HUES6 (cell line): Measurements from ENCODE around the gene TGFB1I1.
"Not testable (repeated sequence)": the region's sequence is repeated elsewhere in the genome, so short reads cannot be mapped to it uniquely, and the experiment has no call there.

Experiments
- H3K27ac ChIP-seq: 2 replicates; pipeline ENCODE4 v1.7.0; 2013; ENCODE audit warnings: low read depth, mild to moderate bottlenecking, low read length, inconsistent platforms
- H3K27me3 ChIP-seq: 2 replicates; pipeline ENCODE4 v1.6.1; 2013; ENCODE audit warnings: low read length; ENCODE audit not compliant: control insufficient read depth, insufficient read depth
- H3K36me3 ChIP-seq: 2 replicates; pipeline ENCODE4 v1.6.1; 2013; ENCODE audit warnings: low read length; ENCODE audit not compliant: control insufficient read depth, insufficient read depth
- H3K4me1 ChIP-seq: 2 replicates; pipeline ENCODE4 v1.6.1; 2013; ENCODE audit warnings: low read length; ENCODE audit not compliant: control insufficient read depth, insufficient read depth
- H3K4me3 ChIP-seq: 2 replicates; pipeline ENCODE4 v1.5.1; 2013; ENCODE audit warnings: low read depth, low read length
- H3K9ac ChIP-seq: one replicate; pipeline ENCODE4 v1.6.1; 2013; ENCODE audit warnings: mild to moderate bottlenecking, low read length
- H3K9me3 ChIP-seq: 2 replicates; pipeline ENCODE4 v1.6.1; 2013; ENCODE audit warnings: low read depth, low read length; ENCODE audit not compliant: control insufficient read depth, insufficient read depth

The TGFB1I1 gene

DNA sequence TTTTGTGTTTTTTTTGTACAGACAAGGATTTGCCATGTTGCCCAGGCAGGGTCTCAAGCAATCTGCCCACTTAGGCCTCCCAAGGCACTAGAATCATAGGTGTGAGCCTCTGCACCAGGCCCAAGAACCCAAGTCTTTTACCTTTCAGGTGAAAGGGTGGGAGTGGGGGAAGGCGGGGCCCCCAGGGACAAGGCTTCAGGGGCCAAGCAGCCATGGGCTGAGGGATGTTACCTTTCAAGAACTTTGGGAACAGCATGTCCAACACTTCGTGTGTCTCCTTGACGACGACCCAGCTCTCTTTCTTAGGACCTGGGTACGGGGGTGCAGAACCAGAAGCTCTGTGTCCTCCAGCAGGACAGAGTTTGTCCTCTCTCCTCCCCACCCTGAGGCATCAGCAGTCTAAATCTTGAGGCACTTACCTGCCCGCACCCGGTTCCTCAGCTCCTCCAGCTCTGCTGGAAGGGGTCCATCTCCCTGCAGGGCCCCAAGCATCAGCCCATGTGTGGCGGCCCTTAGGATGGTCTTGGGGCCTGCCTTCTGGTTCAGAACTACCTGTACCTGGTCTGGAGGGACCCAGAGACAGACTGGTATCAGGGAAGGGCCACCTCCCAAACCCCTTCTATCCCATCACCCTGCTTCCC is 19.9 kb downstream of the TGFB1I1 start:
- Histone ChIP-seq H3K4me3 (no peak overlapping the region), H3K27me3 (peaks cover 39% of the 10 kb centered on the region), H3K27ac (no peak overlapping the region), H3K9me3 (no peaks in the 10 kb centered on the region), H3K4me1 (peaks cover 7% of the 10 kb centered on the region), H3K9ac (no peak overlapping the region), H3K36me3 (peaks cover 44% of the 10 kb centered on the region)

DNA sequence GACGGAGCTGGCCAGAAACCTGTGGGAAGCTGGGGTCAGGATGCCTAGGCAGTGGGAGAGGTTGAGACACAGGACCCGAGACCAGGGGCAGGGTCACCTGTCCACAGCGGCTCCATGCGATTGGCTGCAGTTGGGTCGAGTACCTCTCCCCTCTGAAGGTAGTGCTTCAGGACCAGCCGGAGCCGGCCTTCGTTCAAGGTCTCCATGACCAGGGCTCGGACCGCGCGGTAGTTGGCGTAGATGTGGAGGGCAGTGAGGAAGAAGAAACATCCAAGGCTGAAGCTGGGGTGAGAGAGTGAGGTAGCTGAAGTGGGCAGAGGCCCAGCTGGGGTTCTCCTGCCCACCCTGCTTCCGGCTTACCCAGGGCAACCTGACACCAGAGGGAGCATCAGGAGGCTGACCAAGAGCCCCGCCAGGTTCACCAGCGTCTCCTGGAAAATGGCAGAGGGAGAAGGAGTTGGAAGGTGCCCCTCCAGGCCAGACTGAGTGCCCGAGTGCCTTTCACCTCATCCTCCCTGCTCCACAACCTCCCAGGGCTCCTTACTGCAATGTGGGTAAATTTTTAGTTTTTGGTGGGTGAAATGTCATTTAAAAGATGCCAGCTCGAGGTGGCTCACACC is 21.7 kb downstream of the TGFB1I1 start:
- Histone ChIP-seq H3K36me3 (peaks cover 59% of the 10 kb centered on the region), H3K27ac (no peak overlapping the region), H3K4me3 (no peak overlapping the region), H3K27me3 (peaks cover 22% of the 10 kb centered on the region), H3K4me1 (no peaks in the 10 kb centered on the region), H3K9ac (no peak overlapping the region), H3K9me3 (no peaks in the 10 kb centered on the region)

DNA sequence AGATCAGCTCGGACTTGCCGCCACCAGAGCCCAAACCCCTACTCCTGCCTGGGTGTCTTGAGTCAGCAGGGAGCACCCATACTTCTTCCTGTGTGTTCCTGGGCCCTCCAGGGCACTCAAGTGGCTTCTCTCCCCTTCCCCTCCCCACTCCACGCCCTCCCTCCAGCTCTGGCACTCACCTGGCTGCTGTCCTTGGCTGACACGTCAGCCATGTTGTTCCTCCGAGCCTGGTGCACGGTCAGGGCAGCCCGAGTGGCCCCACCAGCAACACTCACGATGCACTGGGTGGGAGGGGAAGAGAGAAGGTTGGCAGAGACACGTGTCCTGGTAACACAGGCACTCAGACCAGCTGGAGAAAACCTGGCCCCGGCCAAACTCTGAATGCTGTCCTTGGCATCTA is 24.7 kb downstream of the TGFB1I1 start:
- H3K27ac ChIP-seq, result no peak overlapping the region

DNA sequence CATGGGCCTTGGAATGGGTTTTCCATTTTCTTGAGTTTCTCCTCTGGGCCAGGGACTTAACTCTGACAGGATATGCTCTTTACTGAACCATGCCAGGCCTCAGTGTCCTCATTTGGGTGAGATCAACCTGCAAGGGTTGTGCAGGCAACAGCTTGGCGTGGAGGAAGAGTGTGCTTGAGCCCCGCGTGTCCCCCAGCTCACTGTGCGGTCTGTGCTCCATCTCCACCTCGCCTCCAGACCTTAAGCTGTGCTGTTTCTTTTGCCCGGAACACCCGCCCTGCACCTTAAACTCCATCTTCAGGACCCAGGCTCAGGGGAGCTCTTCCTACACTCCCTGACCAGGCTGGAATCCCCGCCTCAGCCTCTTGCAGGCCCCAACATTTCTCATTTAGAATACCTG is 26.5 kb downstream of the TGFB1I1 start:
- peaks cover 13% of the 10 kb centered on the region for H3K4me1 ChIP-seq
- H3K9me3 ChIP-seq, result no peaks in the 10 kb centered on the region
- no peak overlapping the region for H3K9ac ChIP-seq
- peaks cover 49% of the 10 kb centered on the region for H3K36me3 ChIP-seq
- no peaks in the 10 kb centered on the region for H3K27me3 ChIP-seq
- no peak overlapping the region for H3K4me3 ChIP-seq
- no peak overlapping the region for H3K27ac ChIP-seq

More for the DNA sequence above, 24.7 kb downstream of the TGFB1I1 start:
- H3K27me3 ChIP-seq, result no peaks in the 10 kb centered on the region
- H3K36me3 ChIP-seq, result peaks cover 66% of the 10 kb centered on the region
- H3K9ac ChIP-seq, result no peak overlapping the region
- H3K9me3 ChIP-seq, result no peaks in the 10 kb centered on the region
- H3K4me1 ChIP-seq, result peaks cover 5% of the 10 kb centered on the region
- no peak overlapping the region for H3K4me3 ChIP-seq

DNA sequence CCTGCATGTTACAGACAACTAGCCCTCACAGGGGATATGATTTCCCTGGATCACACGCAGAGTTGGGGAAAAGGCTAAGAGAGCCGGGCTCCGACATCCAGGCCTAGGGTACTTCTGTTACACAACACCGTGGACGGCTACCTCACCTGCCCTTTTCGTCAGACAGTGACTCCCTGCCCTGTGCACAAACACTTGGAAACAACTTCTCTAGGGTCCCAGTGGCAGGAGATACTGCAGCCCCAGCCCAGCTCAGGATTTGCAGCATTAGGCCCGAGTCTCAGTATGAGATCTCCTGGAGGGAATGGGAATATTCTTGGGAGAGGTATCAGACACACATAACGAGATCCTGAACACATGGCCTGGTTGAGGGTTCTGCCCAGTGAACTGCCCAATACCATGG is 28.0 kb downstream of the TGFB1I1 start:
- Histone ChIP-seq H3K27ac (no peak overlapping the region), H3K36me3 (peaks cover 47% of the 10 kb centered on the region), H3K4me1 (peaks cover 13% of the 10 kb centered on the region), H3K27me3 (no peaks in the 10 kb centered on the region), H3K9me3 (no peaks in the 10 kb centered on the region), H3K9ac (no peak overlapping the region), H3K4me3 (no peak overlapping the region)

DNA sequence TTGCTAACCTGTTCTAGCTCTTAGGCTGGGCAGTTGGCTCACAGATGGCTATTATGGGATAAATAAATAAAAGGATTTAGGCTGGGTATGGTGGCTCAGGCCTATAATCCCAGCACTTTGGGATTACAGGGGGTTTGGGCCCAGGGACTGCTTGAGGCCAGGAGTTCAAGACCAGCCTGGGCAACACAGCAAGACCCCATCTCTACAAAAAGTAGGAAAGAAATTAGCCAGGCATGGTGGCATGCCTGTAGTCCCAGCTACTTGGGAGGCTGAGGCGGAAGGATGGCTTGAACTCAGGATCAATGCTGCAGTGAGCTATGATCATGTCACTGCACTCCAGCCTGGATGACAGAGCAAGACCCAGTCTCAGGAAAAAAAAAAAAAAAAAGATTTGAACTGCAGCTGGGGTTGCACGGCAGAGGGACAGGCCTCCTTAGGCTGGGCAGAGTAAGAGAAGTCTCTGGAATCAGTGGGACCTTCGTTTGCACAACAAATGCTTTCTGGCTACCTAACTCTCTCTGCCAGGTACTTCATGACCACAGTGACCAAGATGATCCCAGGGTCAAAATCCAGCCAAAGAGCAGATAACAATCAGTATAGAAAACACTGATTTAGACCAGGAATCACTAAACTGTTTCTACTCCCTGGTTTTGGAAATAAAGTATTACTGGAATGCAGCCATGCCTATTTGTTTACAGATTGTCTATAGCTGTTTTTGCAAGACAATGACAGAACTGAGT is 29.4 kb downstream of the TGFB1I1 start:
- peaks cover 13% of the 10 kb centered on the region for H3K4me1 ChIP-seq
- no peak overlapping the region for H3K4me3 ChIP-seq
- H3K9ac ChIP-seq, result no peak overlapping the region
- H3K36me3 ChIP-seq, result peaks cover 48% of the 10 kb centered on the region
- H3K27me3 ChIP-seq, result no peaks in the 10 kb centered on the region
- no peak overlapping the region for H3K27ac ChIP-seq
- H3K9me3 ChIP-seq, result no peaks in the 10 kb centered on the region

DNA sequence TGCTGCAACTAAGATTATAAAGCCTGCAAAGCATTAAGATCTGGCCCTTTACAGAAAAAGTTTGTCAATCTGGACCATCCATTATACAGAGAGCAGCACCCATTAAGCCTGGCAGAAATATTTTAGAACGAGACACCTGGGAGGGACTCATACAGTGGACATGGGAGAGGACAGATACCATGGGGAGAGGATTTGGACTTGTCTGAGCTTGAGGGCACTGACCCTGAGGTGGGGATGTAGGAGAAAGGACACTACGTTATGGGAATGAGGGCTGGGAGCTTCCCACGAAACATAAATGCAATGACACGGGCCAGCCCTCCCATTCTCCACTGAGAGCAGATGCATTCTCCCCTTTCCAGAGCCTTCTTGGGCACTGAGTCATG is 30.0 kb downstream of the TGFB1I1 start:
- Histone ChIP-seq H3K9me3 (no peaks in the 10 kb centered on the region), H3K36me3 (peaks cover 43% of the 10 kb centered on the region), H3K27me3 (no peaks in the 10 kb centered on the region), H3K4me3 (no peak overlapping the region), H3K9ac (no peak overlapping the region), H3K27ac (no peak overlapping the region), H3K4me1 (peaks cover 14% of the 10 kb centered on the region)

DNA sequence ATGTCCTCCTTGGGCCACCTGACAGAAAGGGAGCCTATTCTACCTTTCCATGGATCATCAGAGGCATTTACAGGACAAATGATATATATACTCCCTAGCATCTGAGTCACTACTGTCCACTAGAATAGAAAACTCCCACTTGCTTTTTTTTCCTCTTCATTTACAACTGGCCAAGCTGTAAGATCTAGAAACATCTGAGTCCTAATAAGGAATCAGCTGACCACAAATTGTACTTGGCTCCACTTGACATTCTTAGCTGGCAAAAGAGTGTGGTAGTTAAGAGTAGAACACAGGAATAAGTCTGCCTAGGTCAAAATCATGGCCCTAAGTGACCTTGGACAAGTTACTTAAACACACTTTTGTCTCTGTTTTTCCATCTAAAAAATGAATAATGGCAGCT is 31.0 kb downstream of the TGFB1I1 start:
- Histone ChIP-seq H3K4me3 (no peak overlapping the region), H3K9me3 (no peaks in the 10 kb centered on the region), H3K9ac (no peak overlapping the region), H3K27ac (no peak overlapping the region), H3K27me3 (no peaks in the 10 kb centered on the region), H3K4me1 (peaks cover 19% of the 10 kb centered on the region), H3K36me3 (peaks cover 35% of the 10 kb centered on the region)

DNA sequence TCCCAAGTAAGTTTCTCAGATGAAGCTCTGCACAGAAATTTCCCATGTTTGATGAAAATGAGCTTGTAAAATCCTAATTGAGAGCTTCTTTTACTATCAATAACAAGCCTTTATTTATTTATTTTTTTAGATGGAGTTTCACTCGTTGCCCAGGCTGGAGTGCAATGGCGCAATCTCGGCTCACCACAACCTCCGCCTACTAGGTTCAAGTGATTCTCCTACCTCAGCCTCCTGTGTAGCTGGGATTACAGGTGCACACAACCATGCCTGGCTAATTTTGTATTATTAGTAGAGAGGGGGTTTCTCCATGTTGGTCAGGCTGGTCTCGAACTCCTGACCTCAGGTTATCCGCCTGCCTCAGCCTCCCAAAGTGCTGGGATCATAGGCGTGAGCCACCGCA is 31.6 kb downstream of the TGFB1I1 start:
- H3K9ac ChIP-seq, H3K9me3 ChIP-seq, H3K27me3 ChIP-seq, H3K4me3 ChIP-seq, H3K27ac ChIP-seq: not testable (repeated sequence)
- Histone ChIP-seq H3K4me1 (peaks cover 19% of the 10 kb centered on the region), H3K36me3 (peaks cover 29% of the 10 kb centered on the region)

DNA sequence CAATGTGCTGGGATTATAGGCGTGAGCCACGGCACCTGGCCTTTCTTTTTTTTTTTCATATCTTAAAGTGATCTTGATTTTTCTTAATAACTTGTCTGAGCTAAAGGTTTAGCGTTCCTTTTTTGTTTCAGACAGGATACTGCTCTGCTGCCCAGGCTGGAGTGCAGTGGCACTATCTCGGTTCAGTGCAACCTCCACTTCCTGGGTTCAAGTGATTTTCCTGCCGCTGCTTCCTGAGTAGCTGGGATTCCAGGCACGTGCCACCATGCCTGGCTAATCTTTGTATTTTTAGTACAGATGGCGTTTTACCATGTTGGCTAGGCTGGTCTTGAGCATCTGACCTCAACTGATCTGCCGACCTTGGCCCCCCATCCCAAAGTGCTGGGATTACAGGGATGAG is 32.2 kb downstream of the TGFB1I1 start:
- Histone ChIP-seq H3K4me1 (peaks cover 23% of the 10 kb centered on the region), H3K36me3 (peaks cover 23% of the 10 kb centered on the region), H3K9me3 (no peaks in the 10 kb centered on the region), H3K27me3 (no peaks in the 10 kb centered on the region), H3K9ac (no peak overlapping the region), H3K27ac (no peak overlapping the region), H3K4me3 (no peak overlapping the region)

DNA sequence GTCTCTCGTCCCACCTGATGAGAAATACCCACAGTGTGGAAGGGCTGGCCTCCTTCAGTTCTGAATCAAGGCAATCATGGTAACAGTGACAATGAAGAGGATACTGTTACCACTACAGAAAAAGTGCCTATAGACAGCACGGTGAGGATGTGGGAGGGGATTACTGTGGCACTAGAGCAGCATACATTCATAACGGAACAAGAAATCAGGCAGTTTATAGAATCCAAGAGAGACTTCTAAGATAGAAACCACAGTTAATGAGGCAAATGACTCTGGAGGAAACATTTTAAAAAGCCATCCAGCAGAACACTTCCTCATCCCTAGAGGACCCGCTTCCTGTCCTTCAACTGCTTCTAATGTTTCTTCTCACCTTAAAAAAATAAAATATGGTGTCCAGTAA is 33.5 kb downstream of the TGFB1I1 start:
- no peaks in the 10 kb centered on the region for H3K9me3 ChIP-seq
- no peak overlapping the region for H3K27ac ChIP-seq
- peaks cover 24% of the 10 kb centered on the region for H3K4me1 ChIP-seq
- no peaks in the 10 kb centered on the region for H3K27me3 ChIP-seq
- H3K4me3 ChIP-seq, result no peak overlapping the region
- H3K9ac ChIP-seq, result no peak overlapping the region
- H3K36me3 ChIP-seq, result peaks cover 11% of the 10 kb centered on the region; the same call in 1 of the 2 replicates
